Measurements from ENCODE around the gene KRTAP4-7.

Gene KRTAP4-7

GRCh38 chr17:41125064-41125463 lies 41.1 kb downstream of the KRTAP4-7 start:
- Histone ChIP-seq H3K4me3 (ENCODE audit: low read depth, low read length) (no peak overlapping the region), H3K27ac (no peak overlapping the region), H3K4me1 (no peaks in the 10 kb centered on the region), H3K79me2 (no peaks in the 10 kb centered on the region), H3K4me2 (ENCODE audit: low read length) (no peak overlapping the region), H3K9ac (no peak overlapping the region), H2AFZ (no peak overlapping the region), H3K27me3 (ENCODE audit: control insufficient read depth, insufficient read depth, low read length) (no peaks in the 10 kb centered on the region), H3K9me3 (ENCODE audit: control insufficient read depth, low read length) (no peaks in the 10 kb centered on the region), H3K36me3 (ENCODE audit: control insufficient read depth, insufficient read depth, low read length) (no peaks in the 10 kb centered on the region)
- TF ChIP-seq CTCF (IDR thresholded peaks at IDR 0.05): no peak

GRCh38 chr17:41126412-41126811 lies 42.5 kb downstream of the KRTAP4-7 start:
- no peaks in the 10 kb centered on the region for H3K9me3 ChIP-seq (ENCODE audit: control insufficient read depth, low read length)
- H3K36me3 ChIP-seq (ENCODE audit: control insufficient read depth, insufficient read depth, low read length): no peaks in the 10 kb centered on the region
- no peak overlapping the region for H3K9ac ChIP-seq
- no peak overlapping the region for H3K4me3 ChIP-seq (ENCODE audit: low read depth, low read length)
- no peak overlapping the region for H3K4me2 ChIP-seq (ENCODE audit: low read length)
- no peak overlapping the region for H3K27ac ChIP-seq
- H2AFZ ChIP-seq: no peak overlapping the region
- TF ChIP-seq CTCF (IDR thresholded peaks at IDR 0.05): no peak
- H3K4me1 ChIP-seq: no peaks in the 10 kb centered on the region
- no peaks in the 10 kb centered on the region for H3K79me2 ChIP-seq
- no peaks in the 10 kb centered on the region for H3K27me3 ChIP-seq (ENCODE audit: control insufficient read depth, insufficient read depth, low read length)

GRCh38 chr17:41127371-41127770 lies 43.4 kb downstream of the KRTAP4-7 start:
- TF ChIP-seq CTCF (IDR thresholded peaks at IDR 0.05): no peak

GRCh38 chr17:41131979-41132378 lies 48.0 kb downstream of the KRTAP4-7 start:
- H3K9ac ChIP-seq: no peak overlapping the region
- H3K27ac ChIP-seq: no peak overlapping the region
- H3K4me1 ChIP-seq: no peaks in the 10 kb centered on the region
- no peaks in the 10 kb centered on the region for H3K79me2 ChIP-seq
- H2AFZ ChIP-seq: no peak overlapping the region
- no peaks in the 10 kb centered on the region for H3K9me3 ChIP-seq (ENCODE audit: control insufficient read depth, low read length)
- no peak for TF ChIP-seq CTCF (IDR thresholded peaks at IDR 0.05)
- H3K36me3 ChIP-seq (ENCODE audit: control insufficient read depth, insufficient read depth, low read length): no peaks in the 10 kb centered on the region
- H3K4me3 ChIP-seq (ENCODE audit: low read depth, low read length): no peak overlapping the region
- no peak overlapping the region for H3K4me2 ChIP-seq (ENCODE audit: low read length)
- no peaks in the 10 kb centered on the region for H3K27me3 ChIP-seq (ENCODE audit: control insufficient read depth, insufficient read depth, low read length)

More at GRCh38 chr17:41127371-41127770, 43.4 kb downstream of the KRTAP4-7 start:
- Histone ChIP-seq H2AFZ (no peak overlapping the region), H3K9me3 (ENCODE audit: control insufficient read depth, low read length) (no peaks in the 10 kb centered on the region), H3K36me3 (ENCODE audit: control insufficient read depth, insufficient read depth, low read length) (no peaks in the 10 kb centered on the region), H3K4me1 (no peaks in the 10 kb centered on the region), H3K27ac (no peak overlapping the region), H3K9ac (no peak overlapping the region), H3K27me3 (ENCODE audit: control insufficient read depth, insufficient read depth, low read length) (no peaks in the 10 kb centered on the region), H3K4me2 (ENCODE audit: low read length) (no peak overlapping the region), H3K79me2 (no peaks in the 10 kb centered on the region), H3K4me3 (ENCODE audit: low read depth, low read length) (no peak overlapping the region)

- no peak overlapping the region for H3K4me3 ChIP-seq (ENCODE audit: low read depth, low read length)
- no peak overlapping the region for H3K9ac ChIP-seq
- no peaks in the 10 kb centered on the region for H3K79me2 ChIP-seq
- no peak overlapping the region for H2AFZ ChIP-seq
- no peaks in the 10 kb centered on the region for H3K36me3 ChIP-seq (ENCODE audit: control insufficient read depth, insufficient read depth, low read length)
- H3K27ac ChIP-seq: no peak overlapping the region
- H3K4me2 ChIP-seq (ENCODE audit: low read length): no peak overlapping the region
- no peak for TF ChIP-seq CTCF (IDR thresholded peaks at IDR 0.05)
- H3K4me1 ChIP-seq: no peaks in the 10 kb centered on the region
- H3K27me3 ChIP-seq (ENCODE audit: control insufficient read depth, insufficient read depth, low read length): no peaks in the 10 kb centered on the region
- no peaks in the 10 kb centered on the region for H3K9me3 ChIP-seq (ENCODE audit: control insufficient read depth, low read length)
Observed at GRCh38 chr17:41133880-41134735, 50.2 kb downstream of the KRTAP4-7 start.

All from parathyroid adenoma (tissue), 2 donors.